ENCODE data around the gene SNAI3. TPM values are rescaled to one million over a fixed set of nuclear protein-coding genes. Genes with fewer than 3 reads are reported as not detected.
"Not testable (repeated sequence)": the region's sequence is repeated elsewhere in the genome, so short reads cannot be mapped to it uniquely, and the experiment has no call there.

The SNAI3 gene
- total RNA-seq, 2 donors from 2014 or later = 1.0 to 1.6 TPM

DNA sequence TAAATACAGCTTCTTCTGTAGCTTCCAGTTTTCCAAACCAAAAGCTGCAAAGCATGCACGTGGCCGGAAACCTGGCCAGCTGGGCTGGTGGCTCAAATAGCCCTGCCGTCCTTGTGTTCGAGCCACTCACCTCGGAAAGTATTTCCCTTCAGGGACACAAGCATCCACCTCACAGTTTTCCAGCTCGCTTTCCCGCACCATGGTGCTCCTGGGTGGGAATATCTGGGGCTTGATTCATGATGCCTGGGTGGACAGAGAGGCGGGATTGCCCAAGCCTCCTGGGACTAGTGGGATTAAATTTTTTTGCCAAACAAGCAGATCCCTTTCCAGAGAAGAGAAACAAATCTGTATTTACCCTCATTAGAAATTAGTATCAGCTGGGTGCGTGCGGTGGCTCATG lies 16.3 kb downstream of the SNAI3 start:
- TF ChIP-seq, protein P1, sequence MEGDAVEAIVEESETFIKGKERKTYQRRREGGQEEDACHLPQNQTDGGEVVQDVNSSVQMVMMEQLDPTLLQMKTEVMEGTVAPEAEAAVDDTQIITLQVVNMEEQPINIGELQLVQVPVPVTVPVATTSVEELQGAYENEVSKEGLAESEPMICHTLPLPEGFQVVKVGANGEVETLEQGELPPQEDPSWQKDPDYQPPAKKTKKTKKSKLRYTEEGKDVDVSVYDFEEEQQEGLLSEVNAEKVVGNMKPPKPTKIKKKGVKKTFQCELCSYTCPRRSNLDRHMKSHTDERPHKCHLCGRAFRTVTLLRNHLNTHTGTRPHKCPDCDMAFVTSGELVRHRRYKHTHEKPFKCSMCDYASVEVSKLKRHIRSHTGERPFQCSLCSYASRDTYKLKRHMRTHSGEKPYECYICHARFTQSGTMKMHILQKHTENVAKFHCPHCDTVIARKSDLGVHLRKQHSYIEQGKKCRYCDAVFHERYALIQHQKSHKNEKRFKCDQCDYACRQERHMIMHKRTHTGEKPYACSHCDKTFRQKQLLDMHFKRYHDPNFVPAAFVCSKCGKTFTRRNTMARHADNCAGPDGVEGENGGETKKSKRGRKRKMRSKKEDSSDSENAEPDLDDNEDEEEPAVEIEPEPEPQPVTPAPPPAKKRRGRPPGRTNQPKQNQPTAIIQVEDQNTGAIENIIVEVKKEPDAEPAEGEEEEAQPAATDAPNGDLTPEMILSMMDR (IDR thresholded peaks at IDR 0.05) = no peak
- Histone ChIP-seq H3K27me3 (no peaks in the 10 kb centered on the region), H3K36me3 (no peaks in the 10 kb centered on the region), H3K4me1 (peaks cover 0 to 26% of the 10 kb centered on the region in 2 donors), H3K9me3 (no peaks in the 10 kb centered on the region), H3K27ac (no peak overlapping the region), H3K4me3 (no peak overlapping the region)
- no peak for DNase-seq (ENCODE audit: low spot score)

DNA sequence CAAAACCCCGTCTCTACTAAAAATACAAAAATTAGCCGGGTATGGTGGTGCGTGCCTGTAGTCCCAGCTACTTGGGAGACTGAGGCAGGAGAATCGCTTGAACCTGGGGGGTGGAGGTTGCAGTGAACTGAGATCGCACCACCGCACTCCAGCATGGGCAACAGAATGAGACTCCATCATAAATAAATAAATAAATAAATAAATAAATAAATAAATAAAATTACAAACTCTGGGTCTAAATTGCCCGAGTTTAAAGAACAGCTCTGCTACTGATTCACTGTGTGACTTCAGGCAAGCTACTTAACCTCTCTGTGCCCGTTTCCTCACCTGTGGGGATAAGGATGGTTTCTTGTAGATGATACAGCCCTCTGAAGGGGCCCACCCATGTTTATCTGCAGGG lies 16.8 kb downstream of the SNAI3 start:
- not testable (repeated sequence) for H3K36me3 ChIP-seq; H3K27ac ChIP-seq; H3K27me3 ChIP-seq; H3K9me3 ChIP-seq; DNase-seq (ENCODE audit: low spot score); H3K4me3 ChIP-seq
- peaks cover 0 to 26% of the 10 kb centered on the region in 2 donors for H3K4me1 ChIP-seq

DNA sequence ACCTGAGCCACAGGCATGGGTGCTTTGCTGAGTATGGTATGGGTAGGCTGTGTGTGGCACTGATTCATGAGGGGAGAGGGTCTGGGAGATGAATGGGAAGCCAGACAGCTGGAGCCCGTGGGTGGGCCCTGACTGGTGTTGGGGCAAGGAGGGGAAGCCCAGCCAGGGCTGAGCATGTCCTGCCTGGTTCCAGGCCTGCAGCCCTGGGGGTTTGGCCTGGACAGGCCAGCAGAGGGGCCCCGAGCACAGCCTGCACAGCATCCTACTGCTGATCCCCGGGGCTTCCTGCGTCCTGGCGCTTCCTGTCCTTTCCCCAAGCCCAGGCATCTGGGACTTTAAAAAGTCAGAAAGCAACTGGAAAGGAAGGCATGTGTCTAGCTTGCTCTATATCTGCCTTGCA lies 18.8 kb downstream of the SNAI3 start:
- TF ChIP-seq, protein P1 (IDR thresholded peaks at IDR 0.05) = no peak
- no peak for DNase-seq (ENCODE audit: low spot score)
- Histone ChIP-seq H3K27ac (no peak overlapping the region), H3K27me3 (no peaks in the 10 kb centered on the region), H3K36me3 (no peaks in the 10 kb centered on the region), H3K9me3 (no peaks in the 10 kb centered on the region), H3K4me1 (peaks cover 0 to 21% of the 10 kb centered on the region in 2 donors), H3K4me3 (no peak overlapping the region)

DNA sequence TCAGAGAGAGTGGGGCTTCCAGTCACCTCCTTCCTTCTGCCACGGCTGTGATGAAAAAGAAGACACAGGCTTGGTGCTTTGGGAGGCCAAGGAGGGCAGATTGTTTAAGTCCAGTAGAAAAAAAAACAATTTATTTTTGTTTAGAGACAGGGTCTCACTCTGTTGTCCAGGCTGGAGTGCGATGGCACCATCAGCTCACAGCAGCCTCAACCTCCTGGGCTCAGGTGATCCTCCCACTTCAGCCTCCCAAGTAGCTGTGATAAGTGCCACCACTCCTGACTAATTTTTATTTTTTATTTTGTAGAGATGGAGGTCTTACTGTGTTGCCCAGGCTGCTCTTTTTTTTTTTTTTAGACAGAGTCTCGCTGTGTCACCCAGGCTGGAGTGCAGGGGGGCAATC lies 20.7 kb downstream of the SNAI3 start:
- Histone ChIP-seq H3K4me3 (no peak overlapping the region), H3K27ac (no peak overlapping the region), H3K4me1 (peaks cover 0 to 20% of the 10 kb centered on the region in 2 donors), H3K27me3 (no peaks in the 10 kb centered on the region), H3K9me3 (no peaks in the 10 kb centered on the region), H3K36me3 (no peaks in the 10 kb centered on the region)
- no peak for DNase-seq (ENCODE audit: low spot score)
- TF ChIP-seq, protein P1 (IDR thresholded peaks at IDR 0.05) = no peak

DNA sequence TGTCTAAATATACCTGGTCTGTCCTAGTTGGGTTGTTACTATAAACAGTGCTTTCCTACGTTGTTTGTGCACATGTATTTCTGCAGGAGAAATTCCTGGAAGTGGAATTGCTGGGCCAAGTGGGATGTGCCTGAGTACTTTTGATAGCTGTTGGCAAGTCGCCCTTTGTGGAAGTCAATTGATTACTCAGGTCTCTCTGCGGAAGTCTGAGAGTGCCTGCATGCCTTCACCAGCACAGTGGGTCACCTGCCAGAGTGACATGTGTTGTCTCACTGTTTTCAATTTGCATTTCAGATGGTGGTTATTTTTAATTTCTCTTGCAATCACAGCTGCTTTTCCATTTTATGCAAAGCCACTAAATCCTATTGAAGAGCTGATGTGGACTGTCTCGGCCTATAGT lies 21.2 kb downstream of the SNAI3 start:
- Histone ChIP-seq H3K36me3 (no peaks in the 10 kb centered on the region), H3K4me3 (no peak overlapping the region), H3K27me3 (no peaks in the 10 kb centered on the region), H3K27ac (no peak overlapping the region), H3K9me3 (no peaks in the 10 kb centered on the region), H3K4me1 (peaks cover 0 to 20% of the 10 kb centered on the region in 2 donors)
- TF ChIP-seq, protein P1 (IDR thresholded peaks at IDR 0.05) = no peak
- DNase-seq (ENCODE audit: low spot score) = no peak

DNA sequence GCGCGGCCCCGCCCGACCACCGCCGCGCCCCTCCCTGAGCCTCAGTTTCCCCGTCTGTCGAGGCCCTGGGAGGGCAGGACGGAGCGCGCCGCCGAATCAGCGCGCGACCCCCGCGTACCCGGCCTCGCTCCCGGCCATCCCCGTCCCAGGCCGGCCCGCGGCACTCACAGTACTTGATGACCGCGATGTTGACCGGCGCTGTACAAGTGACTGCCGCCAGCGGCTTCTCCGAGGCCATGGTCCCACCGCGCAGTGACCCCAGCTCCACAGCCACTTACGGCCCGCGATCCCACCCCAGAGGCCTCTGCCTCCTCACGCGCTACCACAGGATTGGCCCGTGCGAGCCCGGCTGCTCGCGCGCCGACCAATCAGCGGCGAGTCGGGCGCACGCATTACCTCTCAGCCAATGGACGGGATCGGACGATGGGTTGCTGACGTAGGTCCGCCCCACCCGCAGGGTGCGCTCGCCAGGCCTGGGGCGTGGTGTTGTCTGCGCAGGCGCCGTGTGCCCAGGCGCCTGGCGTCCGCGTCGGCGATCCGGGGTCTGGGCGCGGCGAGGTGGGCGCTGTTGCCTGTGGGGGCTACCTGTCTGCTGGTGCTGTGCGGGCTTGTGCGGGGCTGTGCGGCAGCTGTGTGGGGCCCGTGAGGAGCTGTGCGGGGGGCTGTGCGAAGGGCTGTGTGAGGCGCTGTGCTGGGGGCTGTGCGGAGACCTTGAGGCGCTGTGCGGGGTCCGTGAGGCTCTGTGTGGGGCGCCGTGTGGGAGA lies 23.3 kb downstream of the SNAI3 start, which contains the start of gene MVD:
Gene MVD, minus strand, starts transcription at position 249 of the 764 bp plus-strand sequence. Its CDS starts 11 bp downstream, at position 238.
- Histone ChIP-seq H3K9me3 (no peaks in the 10 kb centered on the region), H3K27me3 (no peaks in the 10 kb centered on the region), H3K4me3 (peak within 1 kb of the TSS; percentile 80 to 99), H3K4me1 (peaks cover 0 to 20% of the 10 kb centered on the region in 2 donors), H3K27ac (peak within 1 kb of the TSS; percentile 80 to 95), H3K36me3 (peaks cover 2% of the 10 kb centered on the region)
- peak; percentile 99 for DNase-seq (ENCODE audit: low spot score)
- TF ChIP-seq, protein P1 (IDR thresholded peaks at IDR 0.05) = no peak
